ENCODE results near the gene ZFAND3.

The ZFAND3 gene

DNA sequence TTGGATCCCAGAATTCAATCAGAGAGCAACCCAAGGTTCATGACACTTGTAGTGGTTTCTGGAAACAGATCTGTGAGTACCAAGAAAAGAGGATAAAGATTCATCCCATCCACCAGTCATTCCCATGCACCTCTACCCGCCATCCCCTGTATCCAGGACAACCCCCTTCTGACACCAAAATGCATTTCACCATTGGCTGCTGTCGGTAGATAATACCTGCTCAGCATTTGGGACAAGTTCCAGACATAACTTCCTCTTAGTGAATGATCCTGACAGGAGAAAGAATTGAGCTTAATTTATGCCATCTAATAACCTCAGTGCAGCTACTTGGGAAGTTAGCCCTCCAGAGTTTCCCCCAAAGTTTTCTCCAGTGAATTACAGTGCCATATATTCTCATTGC is 329.1 kb downstream of the ZFAND3 start:
- Histone ChIP-seq H3K4me3 (ENCODE audit: low read length) (no peak overlapping the region), H3K9ac (ENCODE audit: low read length) (no peak overlapping the region), H3K36me3 (replicated peaks; ENCODE audit: insufficient read depth, low read length) (no peaks in the 10 kb centered on the region), H3K27ac (ENCODE audit: low read length) (no peak overlapping the region), H3K79me2 (ENCODE audit: low read length) (no peaks in the 10 kb centered on the region), H3K9me2 (replicated peaks; ENCODE audit: insufficient read depth, low read length) (no peaks in the 10 kb centered on the region), H2AFZ (ENCODE audit: low read length) (no peak overlapping the region), H3K27me3 (replicated peaks; ENCODE audit: insufficient read depth, low read length) (no peaks in the 10 kb centered on the region), H3F3A (ENCODE audit: insufficient read depth, low read length) (no peaks in the 10 kb centered on the region), H4K20me1 (ENCODE audit: insufficient read depth, low read length) (no peaks in the 10 kb centered on the region), H3K4me1 (ENCODE audit: low read length) (no peaks in the 10 kb centered on the region), H3K9me3 (replicated peaks; ENCODE audit: insufficient read depth, low read length) (no peaks in the 10 kb centered on the region), H3K4me2 (ENCODE audit: low read depth, low read length) (no peak overlapping the region)
- no peak for DNase-seq
- TF ChIP-seq, protein P1, sequence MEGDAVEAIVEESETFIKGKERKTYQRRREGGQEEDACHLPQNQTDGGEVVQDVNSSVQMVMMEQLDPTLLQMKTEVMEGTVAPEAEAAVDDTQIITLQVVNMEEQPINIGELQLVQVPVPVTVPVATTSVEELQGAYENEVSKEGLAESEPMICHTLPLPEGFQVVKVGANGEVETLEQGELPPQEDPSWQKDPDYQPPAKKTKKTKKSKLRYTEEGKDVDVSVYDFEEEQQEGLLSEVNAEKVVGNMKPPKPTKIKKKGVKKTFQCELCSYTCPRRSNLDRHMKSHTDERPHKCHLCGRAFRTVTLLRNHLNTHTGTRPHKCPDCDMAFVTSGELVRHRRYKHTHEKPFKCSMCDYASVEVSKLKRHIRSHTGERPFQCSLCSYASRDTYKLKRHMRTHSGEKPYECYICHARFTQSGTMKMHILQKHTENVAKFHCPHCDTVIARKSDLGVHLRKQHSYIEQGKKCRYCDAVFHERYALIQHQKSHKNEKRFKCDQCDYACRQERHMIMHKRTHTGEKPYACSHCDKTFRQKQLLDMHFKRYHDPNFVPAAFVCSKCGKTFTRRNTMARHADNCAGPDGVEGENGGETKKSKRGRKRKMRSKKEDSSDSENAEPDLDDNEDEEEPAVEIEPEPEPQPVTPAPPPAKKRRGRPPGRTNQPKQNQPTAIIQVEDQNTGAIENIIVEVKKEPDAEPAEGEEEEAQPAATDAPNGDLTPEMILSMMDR (IDR thresholded peaks at IDR 0.05; ENCODE audit: low read length): no peak
- no peak for TF ChIP-seq EZH2phosphoT487 (IDR thresholded peaks at IDR 0.05; ENCODE audit: low read length)
- TF ChIP-seq EZH2 (optimal IDR thresholded peaks at IDR 0.05; ENCODE audit: low read depth, low read length): no peak

DNA sequence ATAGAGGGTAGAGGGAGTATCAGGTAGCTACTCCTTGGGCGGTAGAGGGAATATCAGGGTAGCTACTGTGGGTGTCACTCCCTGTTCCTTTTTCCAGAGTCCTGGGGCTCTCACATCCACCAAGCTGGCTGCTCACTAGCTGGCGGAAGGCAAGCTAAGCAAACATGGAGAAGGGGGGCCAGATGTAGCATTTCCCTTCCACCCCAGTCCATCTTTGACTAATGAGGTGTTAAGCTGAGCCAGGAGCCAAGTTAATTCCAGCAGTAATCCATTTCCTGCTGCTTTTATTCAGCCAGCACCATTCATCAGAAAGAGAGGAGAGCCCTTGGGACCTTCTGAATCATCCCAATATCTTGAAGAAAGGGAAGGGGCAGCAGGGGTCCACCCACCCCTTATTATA is 330.0 kb downstream of the ZFAND3 start:
- Histone ChIP-seq H3K79me2 (ENCODE audit: low read length) (no peaks in the 10 kb centered on the region), H3K9me2 (replicated peaks; ENCODE audit: insufficient read depth, low read length) (no peaks in the 10 kb centered on the region), H3F3A (ENCODE audit: insufficient read depth, low read length) (no peaks in the 10 kb centered on the region), H4K20me1 (ENCODE audit: insufficient read depth, low read length) (no peaks in the 10 kb centered on the region), H3K27ac (ENCODE audit: low read length) (no peak overlapping the region), H3K4me1 (ENCODE audit: low read length) (no peaks in the 10 kb centered on the region), H3K9ac (ENCODE audit: low read length) (no peak overlapping the region), H3K9me3 (replicated peaks; ENCODE audit: insufficient read depth, low read length) (no peaks in the 10 kb centered on the region), H3K4me3 (ENCODE audit: low read length) (no peak overlapping the region), H3K27me3 (replicated peaks; ENCODE audit: insufficient read depth, low read length) (no peaks in the 10 kb centered on the region), H3K4me2 (ENCODE audit: low read depth, low read length) (no peak overlapping the region), H2AFZ (ENCODE audit: low read length) (no peak overlapping the region), H3K36me3 (replicated peaks; ENCODE audit: insufficient read depth, low read length) (no peaks in the 10 kb centered on the region)
- TF ChIP-seq, protein P1 (IDR thresholded peaks at IDR 0.05; ENCODE audit: low read length): no peak
- TF ChIP-seq EZH2phosphoT487 (IDR thresholded peaks at IDR 0.05; ENCODE audit: low read length) (no peak), EZH2 (optimal IDR thresholded peaks at IDR 0.05; ENCODE audit: low read depth, low read length) (no peak)
- DNase-seq: no peak

DNA sequence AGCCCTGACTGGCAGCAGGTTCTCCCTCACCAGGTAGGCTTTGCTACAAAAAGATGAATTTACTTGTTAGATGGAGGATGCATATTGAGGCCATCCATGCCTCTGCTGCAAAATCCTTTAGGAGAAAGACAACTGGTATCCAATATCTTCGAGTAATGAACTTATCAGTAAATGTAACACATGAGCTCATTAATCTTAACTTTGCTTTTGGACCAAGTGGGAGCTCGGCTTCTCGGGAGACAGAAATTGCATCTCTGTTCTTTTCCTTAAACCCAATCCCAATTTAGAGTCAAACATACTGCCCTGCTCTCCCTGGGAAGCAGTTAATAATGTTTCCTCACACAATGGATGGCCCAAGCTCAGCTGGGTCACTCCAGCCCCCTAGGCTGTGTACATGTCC is 330.5 kb downstream of the ZFAND3 start:
- H3F3A ChIP-seq (ENCODE audit: insufficient read depth, low read length): no peaks in the 10 kb centered on the region
- no peaks in the 10 kb centered on the region for H4K20me1 ChIP-seq (ENCODE audit: insufficient read depth, low read length)
- H3K79me2 ChIP-seq (ENCODE audit: low read length): no peaks in the 10 kb centered on the region

More for the DNA sequence above, 330.5 kb downstream of the ZFAND3 start:
- DNase-seq: no peak
- H3K27me3 ChIP-seq (replicated peaks; ENCODE audit: insufficient read depth, low read length): no peaks in the 10 kb centered on the region
- TF ChIP-seq, protein P1 (IDR thresholded peaks at IDR 0.05; ENCODE audit: low read length): no peak
- TF ChIP-seq EZH2phosphoT487 (IDR thresholded peaks at IDR 0.05; ENCODE audit: low read length) (no peak), EZH2 (optimal IDR thresholded peaks at IDR 0.05; ENCODE audit: low read depth, low read length) (no peak)
- H3K9me3 ChIP-seq (replicated peaks; ENCODE audit: insufficient read depth, low read length): no peaks in the 10 kb centered on the region
- H3K36me3 ChIP-seq (replicated peaks; ENCODE audit: insufficient read depth, low read length): no peaks in the 10 kb centered on the region
- H3K9ac ChIP-seq (ENCODE audit: low read length): no peak overlapping the region
- H2AFZ ChIP-seq (ENCODE audit: low read length): no peak overlapping the region
- no peak overlapping the region for H3K4me2 ChIP-seq (ENCODE audit: low read depth, low read length)
- H3K9me2 ChIP-seq (replicated peaks; ENCODE audit: insufficient read depth, low read length): no peaks in the 10 kb centered on the region
- H3K27ac ChIP-seq (ENCODE audit: low read length): no peak overlapping the region
- H3K4me3 ChIP-seq (ENCODE audit: low read length): no peak overlapping the region
- H3K4me1 ChIP-seq (ENCODE audit: low read length): no peaks in the 10 kb centered on the region
